H1 (cell line): ENCODE measurements around the gene KIF13A. TPM values are rescaled to one million over a fixed set of nuclear protein-coding genes. Genes with fewer than 3 reads are reported as not detected.

Source experiments
- CHD1 ChIP-seq: IDR thresholded peaks from 2 replicates; pipeline ENCODE4 v1.6.1; 2012; ENCODE audit warnings: low read depth, low read length, improper control_type of control experiment
- HDAC6 ChIP-seq: IDR thresholded peaks from one replicate; pipeline ENCODE4 v1.7.1; 2012; ENCODE audit warnings: low read depth, mild to moderate bottlenecking, inconsistent platforms, low read length, moderate library complexity
- MAFK ChIP-seq: IDR thresholded peaks from 2 replicates; pipeline ENCODE4 v1.6.1; 2012; ENCODE audit warnings: low read depth, mild to moderate bottlenecking, improper control_type of control experiment, low read length
- ZNF274 ChIP-seq: IDR thresholded peaks from 2 replicates; pipeline ENCODE4 v1.7.0; 2012; ENCODE audit warnings: low read length, borderline replicate concordance; ENCODE audit errors: extremely low read depth
- polyA plus RNA-seq, 7 experiments: library from polyadenylated mRNA; depleted of rRNA in 3 of 7; stranded (reverse) in 5 of 7; unstranded in 2 of 7; fragments of >200 nt in 5 of 7; fragments of 200-250 nt in 2 of 7; gene quantifications; 1 replicate in 5 of 7; 2 replicates in 1 of 7; 4 replicates in 1 of 7; pipeline versions ENCODE4 v1.2.1 to v1.2.3, GENCODE V29; 2011 to 2013; ENCODE audit warnings: missing spikeins in 2 of 7, mixed read lengths in 2 of 7
- total RNA-seq: library from RNA; stranded (reverse); fragmentation: NEBNext Ultra II Directional; extraction: Animal tissue kit (Norgen Biotek cat#: 25700); gene quantifications from 2 replicates; pipeline ENCODE4 v1.2.1, GENCODE V29; 2021
- TF ChIP-seq, protein P1 (sequence below): fragments of 300-600 bp; sonication (generic); IDR thresholded peaks from 2 replicates; pipeline ENCODE4 v1.7.1; 2012; ENCODE audit warnings: low read length, moderate library complexity, mild to moderate bottlenecking, inconsistent platforms; ENCODE audit not compliant: insufficient replicate concordance

KIF13A gene
- total and polyA plus RNA-seq, 2 of the 8 experiments (the other 6 are each of a cell fraction or from before 2014, with no cell fraction given), result 14.7 to 40.8 TPM

GRCh38 chr6:17980329-17980728 is 7.1 kb downstream of the KIF13A start (continued):
- TF ChIP-seq CHD1 (no peak), ZNF274 (no peak), MAFK (no peak), HDAC6 (no peak)
- TF ChIP-seq, protein P1, sequence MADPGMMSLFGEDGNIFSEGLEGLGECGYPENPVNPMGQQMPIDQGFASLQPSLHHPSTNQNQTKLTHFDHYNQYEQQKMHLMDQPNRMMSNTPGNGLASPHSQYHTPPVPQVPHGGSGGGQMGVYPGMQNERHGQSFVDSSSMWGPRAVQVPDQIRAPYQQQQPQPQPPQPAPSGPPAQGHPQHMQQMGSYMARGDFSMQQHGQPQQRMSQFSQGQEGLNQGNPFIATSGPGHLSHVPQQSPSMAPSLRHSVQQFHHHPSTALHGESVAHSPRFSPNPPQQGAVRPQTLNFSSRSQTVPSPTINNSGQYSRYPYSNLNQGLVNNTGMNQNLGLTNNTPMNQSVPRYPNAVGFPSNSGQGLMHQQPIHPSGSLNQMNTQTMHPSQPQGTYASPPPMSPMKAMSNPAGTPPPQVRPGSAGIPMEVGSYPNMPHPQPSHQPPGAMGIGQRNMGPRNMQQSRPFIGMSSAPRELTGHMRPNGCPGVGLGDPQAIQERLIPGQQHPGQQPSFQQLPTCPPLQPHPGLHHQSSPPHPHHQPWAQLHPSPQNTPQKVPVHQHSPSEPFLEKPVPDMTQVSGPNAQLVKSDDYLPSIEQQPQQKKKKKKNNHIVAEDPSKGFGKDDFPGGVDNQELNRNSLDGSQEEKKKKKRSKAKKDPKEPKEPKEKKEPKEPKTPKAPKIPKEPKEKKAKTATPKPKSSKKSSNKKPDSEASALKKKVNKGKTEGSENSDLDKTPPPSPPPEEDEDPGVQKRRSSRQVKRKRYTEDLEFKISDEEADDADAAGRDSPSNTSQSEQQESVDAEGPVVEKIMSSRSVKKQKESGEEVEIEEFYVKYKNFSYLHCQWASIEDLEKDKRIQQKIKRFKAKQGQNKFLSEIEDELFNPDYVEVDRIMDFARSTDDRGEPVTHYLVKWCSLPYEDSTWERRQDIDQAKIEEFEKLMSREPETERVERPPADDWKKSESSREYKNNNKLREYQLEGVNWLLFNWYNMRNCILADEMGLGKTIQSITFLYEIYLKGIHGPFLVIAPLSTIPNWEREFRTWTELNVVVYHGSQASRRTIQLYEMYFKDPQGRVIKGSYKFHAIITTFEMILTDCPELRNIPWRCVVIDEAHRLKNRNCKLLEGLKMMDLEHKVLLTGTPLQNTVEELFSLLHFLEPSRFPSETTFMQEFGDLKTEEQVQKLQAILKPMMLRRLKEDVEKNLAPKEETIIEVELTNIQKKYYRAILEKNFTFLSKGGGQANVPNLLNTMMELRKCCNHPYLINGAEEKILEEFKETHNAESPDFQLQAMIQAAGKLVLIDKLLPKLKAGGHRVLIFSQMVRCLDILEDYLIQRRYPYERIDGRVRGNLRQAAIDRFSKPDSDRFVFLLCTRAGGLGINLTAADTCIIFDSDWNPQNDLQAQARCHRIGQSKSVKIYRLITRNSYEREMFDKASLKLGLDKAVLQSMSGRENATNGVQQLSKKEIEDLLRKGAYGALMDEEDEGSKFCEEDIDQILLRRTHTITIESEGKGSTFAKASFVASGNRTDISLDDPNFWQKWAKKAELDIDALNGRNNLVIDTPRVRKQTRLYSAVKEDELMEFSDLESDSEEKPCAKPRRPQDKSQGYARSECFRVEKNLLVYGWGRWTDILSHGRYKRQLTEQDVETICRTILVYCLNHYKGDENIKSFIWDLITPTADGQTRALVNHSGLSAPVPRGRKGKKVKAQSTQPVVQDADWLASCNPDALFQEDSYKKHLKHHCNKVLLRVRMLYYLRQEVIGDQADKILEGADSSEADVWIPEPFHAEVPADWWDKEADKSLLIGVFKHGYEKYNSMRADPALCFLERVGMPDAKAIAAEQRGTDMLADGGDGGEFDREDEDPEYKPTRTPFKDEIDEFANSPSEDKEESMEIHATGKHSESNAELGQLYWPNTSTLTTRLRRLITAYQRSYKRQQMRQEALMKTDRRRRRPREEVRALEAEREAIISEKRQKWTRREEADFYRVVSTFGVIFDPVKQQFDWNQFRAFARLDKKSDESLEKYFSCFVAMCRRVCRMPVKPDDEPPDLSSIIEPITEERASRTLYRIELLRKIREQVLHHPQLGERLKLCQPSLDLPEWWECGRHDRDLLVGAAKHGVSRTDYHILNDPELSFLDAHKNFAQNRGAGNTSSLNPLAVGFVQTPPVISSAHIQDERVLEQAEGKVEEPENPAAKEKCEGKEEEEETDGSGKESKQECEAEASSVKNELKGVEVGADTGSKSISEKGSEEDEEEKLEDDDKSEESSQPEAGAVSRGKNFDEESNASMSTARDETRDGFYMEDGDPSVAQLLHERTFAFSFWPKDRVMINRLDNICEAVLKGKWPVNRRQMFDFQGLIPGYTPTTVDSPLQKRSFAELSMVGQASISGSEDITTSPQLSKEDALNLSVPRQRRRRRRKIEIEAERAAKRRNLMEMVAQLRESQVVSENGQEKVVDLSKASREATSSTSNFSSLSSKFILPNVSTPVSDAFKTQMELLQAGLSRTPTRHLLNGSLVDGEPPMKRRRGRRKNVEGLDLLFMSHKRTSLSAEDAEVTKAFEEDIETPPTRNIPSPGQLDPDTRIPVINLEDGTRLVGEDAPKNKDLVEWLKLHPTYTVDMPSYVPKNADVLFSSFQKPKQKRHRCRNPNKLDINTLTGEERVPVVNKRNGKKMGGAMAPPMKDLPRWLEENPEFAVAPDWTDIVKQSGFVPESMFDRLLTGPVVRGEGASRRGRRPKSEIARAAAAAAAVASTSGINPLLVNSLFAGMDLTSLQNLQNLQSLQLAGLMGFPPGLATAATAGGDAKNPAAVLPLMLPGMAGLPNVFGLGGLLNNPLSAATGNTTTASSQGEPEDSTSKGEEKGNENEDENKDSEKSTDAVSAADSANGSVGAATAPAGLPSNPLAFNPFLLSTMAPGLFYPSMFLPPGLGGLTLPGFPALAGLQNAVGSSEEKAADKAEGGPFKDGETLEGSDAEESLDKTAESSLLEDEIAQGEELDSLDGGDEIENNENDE, result no peak
